CD4-positive, alpha-beta T cell treated with Interleukin-6 for 4 hours (primary cell): ENCODE results near the gene RBM47.
"Not testable (repeated sequence)": the region's sequence is repeated elsewhere in the genome, so short reads cannot be mapped to it uniquely, and the experiment has no call there.

Source experiments
- DNase-seq: peaks from one replicate; pipeline ENCODE4 v3.0.0-alpha.2; 2020; ENCODE audit warnings: mixed read lengths

The RBM47 gene

GRCh38 chr4:40629401-40630334 lies at the start of gene RBM47:
RBM47 (minus strand) TSS chr4:40629864; CDS start chr4:40438893, 190,971 bp downstream.
- DNase-seq: peak; percentile 61

GRCh38 chr4:40678421-40678820 lies 48.8 kb upstream of the RBM47 start:
- DNase-seq: no peak

- no peak for DNase-seq
Measured at GRCh38 chr4:40675166-40675565, 45.5 kb upstream of the RBM47 start.

DNA sequence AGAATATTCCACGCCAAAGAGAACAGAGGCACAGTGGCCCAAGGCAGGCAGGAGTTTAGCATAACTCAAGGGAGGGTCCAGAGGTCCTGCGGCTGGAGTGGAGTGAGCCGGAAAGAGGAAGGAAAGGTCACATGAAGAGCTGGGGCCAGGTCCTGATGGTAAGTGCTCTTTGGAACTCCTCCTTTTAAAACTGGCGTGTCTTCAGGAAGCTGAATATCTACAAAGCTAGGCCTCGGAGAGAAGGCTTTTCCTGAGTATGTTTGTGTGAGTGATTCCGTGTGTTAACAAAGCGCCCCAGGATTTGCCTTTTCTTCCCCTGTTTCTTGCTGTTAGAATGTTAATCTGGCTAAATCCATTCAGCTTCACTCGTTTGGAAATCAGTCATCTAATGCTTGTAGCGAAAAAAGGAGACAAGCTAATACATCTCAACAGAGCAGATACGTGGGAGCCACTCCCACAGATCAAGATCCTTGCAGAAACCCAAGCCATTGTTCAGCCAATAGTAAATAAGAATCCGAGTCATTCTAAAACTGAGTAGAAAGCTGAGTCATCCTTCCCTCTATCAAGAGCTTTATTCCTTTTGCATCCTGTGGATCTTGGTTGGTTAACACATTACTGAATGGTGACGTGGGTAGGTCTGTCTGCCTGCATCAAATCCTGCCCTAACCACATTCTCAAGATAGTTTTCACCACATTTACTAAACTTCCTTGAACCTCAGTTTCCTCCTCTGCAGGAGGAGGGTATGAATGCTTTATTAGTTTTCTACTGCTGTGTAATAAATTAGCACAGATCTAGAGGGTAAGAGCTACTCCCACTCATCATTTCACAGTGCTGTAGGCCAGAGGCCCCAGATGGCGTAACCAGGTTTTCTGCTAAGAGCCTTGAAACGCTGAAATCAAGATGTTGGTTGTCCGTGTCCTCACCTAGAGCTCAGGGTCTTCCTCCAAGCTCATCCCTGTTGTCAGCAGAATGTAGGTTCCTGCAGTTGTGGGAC lies 43.2 kb upstream of the RBM47 start:
- DNase-seq: peak; percentile 15

- DNase-seq: no peak
Measured at GRCh38 chr4:40669504-40669903, 39.8 kb upstream of the RBM47 start.

DNA sequence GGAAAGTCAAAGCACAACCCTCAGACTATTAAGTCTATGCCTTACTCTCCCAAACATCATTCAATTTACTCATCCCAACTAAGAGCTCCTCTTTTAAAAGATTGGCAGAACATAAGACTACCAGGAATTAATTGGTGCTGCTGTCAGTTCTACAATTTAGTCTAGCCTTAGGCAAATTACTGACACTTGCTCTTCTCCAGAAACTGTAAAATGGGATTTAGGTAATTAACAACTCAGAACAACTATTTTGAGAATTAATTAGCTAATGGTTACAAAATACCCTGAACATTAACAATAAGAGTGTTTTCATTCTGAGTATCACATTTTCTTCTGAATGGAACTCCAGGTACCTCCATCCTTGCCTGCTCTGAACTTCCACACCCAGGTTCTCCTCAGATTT lies 36.2 kb upstream of the RBM47 start:
- DNase-seq: no peak

- no peak for DNase-seq
Measured at GRCh38 chr4:40662962-40663604, 33.4 kb upstream of the RBM47 start.

DNA sequence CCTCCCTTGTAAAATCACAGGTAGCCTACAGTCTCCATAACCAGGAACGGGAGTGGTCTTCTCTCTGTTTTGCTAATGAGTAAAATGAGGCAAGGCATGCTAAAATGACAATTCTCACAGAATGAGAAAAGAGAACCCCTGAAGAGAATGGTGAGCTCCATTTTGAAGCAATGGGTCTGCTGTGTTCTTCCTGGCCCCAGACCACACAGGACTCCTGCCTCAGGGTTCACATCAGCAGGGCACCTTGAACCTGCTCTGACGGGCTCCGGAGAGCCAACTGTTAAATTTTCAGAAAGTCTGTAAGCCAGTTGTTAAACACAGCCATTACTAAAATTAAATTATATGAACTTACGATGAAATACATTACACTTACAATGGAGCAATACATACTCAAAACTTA lies 32.1 kb upstream of the RBM47 start:
- DNase-seq: no peak

- no peak for DNase-seq
Measured at GRCh38 chr4:40656201-40656863, 26.7 kb upstream of the RBM47 start.

GRCh38 chr4:40651280-40651679 lies 21.6 kb upstream of the RBM47 start:
- no peak for DNase-seq

- DNase-seq: no peak
Measured at GRCh38 chr4:40649321-40649720, 19.7 kb upstream of the RBM47 start.

GRCh38 chr4:40648742-40649281 lies 19.1 kb upstream of the RBM47 start:
- DNase-seq: no peak

GRCh38 chr4:40648131-40648530 lies 18.5 kb upstream of the RBM47 start:
- DNase-seq: no peak

DNA sequence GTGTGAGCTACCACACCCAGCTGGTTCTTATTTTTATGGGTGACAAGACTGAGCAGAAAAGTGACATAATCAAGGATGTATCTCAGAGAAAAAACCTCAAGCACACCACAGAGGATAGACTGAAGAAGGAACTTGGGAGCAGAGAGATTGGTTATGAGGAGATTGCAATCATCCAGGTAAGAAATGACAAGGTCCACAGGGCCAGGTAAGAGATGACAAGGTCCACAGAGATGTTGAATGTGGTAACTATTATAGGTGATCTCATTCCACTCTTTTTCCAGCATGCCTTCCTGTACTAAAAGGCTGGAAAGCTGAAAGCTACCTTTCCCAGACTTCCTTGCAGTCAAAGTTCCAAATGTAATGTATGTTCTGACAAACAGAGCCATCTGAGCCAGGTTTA lies 15.9 kb upstream of the RBM47 start:
- DNase-seq: no peak

GRCh38 chr4:40632080-40632479 lies 2.4 kb upstream of the RBM47 start:
- DNase-seq: no peak

DNA sequence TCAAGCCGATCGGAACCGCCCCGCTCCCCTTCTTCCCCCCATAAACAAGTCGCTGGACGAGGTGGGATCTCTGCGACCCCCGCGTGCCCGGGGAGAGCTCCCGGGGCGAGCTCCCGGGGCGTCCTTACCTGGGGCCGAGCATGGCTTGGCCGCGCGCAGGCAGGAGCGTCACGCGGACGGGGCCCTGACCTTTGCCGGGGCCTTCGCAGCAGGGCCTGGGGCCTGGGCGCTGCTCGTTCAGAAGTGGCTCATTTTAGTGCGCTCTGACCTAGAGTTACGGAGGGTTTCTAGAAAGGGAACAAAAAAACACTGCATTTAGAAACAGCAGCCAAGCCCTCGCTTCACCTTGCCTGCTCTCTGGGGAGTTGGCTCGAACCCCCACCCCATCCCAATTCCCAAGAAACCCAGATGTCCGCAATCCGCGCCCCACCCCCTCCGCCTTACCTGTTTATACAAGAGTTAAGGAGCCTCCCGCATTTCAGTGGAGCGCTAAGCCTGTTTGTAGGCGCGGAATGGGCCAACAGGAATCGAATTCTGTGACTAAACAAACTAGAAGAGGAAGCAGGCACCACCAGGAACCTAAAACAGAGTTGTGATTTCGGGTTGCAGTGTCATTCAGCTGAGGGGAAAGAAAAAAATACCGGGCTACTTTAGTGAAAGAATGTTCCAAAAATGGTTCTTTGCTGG lies 814 bp upstream of the RBM47 start:
- peak; percentile 6 for DNase-seq

- no peak for DNase-seq
Measured at GRCh38 chr4:40628888-40629287, 776 bp downstream of the RBM47 start.

- not testable (repeated sequence) for DNase-seq
Measured at GRCh38 chr4:40628407-40628806, 1.3 kb downstream of the RBM47 start.

DNA sequence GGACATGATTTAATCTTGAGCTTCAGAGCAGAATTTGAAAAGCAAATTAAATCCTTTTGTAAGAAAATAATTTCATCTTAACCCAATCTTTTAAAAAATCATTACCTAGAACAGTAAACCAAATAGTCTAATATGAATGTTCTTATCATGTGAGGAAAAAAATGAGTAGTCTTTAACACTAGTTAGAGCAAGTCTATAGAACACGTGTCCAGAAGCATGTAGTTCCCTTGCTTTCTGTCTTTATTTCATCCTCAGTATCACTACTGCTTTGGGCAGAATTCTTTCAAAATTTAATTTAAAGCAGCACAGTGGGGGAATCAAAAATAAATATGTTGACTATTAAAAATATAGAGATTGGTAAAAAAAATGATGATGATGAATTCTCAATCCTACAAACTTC lies 2.1 kb downstream of the RBM47 start:
- no peak for DNase-seq

GRCh38 chr4:40626183-40626990 lies 3.3 kb downstream of the RBM47 start:
- no peak for DNase-seq

DNA sequence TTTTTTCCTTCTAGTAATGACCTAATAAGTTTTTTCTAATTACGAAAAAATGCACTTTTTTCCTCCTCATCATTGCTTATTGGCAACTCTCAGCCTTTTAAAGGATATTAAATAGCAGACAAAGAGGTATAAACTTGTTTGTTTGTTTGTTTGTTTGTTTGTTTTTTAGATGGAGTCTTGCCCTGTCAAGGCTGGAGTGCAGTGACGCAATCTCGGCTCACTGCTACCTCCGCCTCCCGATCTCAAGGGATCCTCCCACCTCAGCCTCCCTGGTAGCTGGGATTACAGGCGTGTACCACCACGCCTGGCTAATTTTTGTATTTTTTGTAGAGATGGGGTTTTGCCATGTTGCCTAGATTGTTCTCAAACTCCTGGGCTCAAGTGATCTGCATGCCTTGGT lies 6.0 kb downstream of the RBM47 start:
- DNase-seq: no peak
